ENCODE results near the gene ACTN2.
A peak's percentile ranks its signal among the peaks of the same experiment; 100 is the strongest.
"Not testable (repeated sequence)": the region's sequence is repeated elsewhere in the genome, so short reads cannot be mapped to it uniquely, and the experiment has no call there.

ACTN2 gene

DNA sequence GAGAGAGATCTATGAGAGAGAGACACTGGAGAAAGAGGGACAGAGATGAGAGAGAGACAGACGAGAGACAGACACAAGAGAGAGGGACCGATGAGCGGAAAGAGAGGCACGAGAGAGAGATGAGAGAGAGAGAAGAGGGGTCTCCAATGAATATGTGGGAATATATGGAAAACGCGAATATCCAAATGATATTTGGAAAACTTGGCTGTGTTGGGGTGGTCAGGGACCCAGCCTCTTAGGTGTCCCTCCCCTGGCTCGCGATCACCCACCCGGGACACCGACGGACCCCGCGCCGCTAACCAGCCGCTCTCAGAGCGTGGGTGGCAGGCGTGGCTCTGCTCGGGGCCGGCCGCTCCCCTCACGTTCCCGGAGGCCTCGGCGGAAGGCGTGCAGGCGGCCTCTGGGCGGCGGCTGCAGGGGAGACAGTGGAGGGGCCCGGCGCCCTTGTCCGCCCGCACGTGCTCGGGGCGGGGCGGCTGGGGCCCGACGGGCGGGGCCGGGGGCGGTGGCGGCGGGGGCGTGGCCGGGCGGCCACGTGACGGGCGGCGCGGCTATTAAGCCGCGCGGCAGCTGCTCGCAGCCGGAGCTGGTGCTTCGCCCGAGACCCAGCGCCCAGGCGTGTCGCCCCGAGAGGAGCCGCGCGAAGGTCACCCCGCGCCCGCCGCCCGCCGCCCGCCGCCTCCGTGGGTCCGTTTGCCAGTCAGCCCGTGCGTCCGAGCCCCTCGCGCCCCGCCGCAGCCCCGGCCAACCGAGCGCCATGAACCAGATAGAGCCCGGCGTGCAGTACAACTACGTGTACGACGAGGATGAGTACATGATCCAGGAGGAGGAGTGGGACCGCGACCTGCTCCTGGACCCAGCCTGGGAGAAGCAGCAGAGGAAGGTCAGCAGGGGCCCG lies at the start of gene ACTN2:
Gene ACTN2 (plus strand): TSS at position 583 of the 898 bp plus-strand sequence. CDS start 175 bp downstream, at position 758.
- peak within 1 kb of the TSS; percentile 37 for H3K4me3 ChIP-seq (ENCODE audit: low read depth, low read length)

DNA sequence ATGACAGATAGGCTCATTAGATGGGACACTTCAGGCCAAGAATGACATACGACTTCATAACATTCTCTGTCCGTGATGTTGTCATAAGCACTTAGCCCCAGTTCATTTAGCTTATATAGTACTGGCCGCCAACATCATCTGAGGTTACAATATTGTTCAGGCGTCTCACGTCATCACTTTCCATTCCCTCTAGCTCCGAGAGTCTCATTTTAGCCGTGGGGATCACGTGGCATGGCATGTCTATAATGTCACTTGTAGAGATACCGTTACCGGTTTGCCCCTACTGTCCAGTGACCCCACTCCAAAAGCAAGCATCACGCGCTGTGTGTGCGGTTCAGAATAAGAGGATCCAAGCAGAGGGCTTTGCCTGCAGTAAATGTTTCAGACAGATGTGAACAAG lies 47.4 kb upstream of the ACTN2 start:
- H3K4me3 ChIP-seq (ENCODE audit: low read depth, low read length) = no peak overlapping the region

DNA sequence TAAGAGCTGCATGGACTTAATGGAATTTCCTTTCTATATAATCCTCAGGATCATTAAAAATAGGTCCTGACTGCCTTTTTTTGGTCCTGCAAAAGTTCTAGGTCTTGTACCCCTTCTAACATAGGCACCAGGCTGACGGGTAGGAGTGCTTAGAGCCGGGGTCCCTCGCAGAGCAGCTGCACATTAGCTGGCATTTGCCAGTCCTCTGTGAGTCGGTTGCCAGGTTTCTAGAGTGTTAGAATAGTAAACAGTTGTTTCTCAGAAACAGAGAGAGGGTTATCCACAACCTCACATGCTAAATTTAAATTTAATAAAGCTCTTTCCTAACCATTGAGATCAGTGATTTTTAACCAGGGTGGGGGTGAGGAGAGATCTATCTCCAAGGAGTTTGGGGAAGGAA lies 46.6 kb upstream of the ACTN2 start:
- no peak overlapping the region for H3K4me3 ChIP-seq (ENCODE audit: low read depth, low read length)

GRCh38 chr1:236642763-236643162 lies 43.5 kb upstream of the ACTN2 start:
- H3K4me3 ChIP-seq (ENCODE audit: low read depth, low read length) = no peak overlapping the region

- H3K4me3 ChIP-seq (ENCODE audit: low read depth, low read length) = no peak overlapping the region
Observed at GRCh38 chr1:236645016-236645680, 41.2 kb upstream of the ACTN2 start.

- no peak overlapping the region for H3K4me3 ChIP-seq (ENCODE audit: low read depth, low read length)
Observed at GRCh38 chr1:236654511-236654910, 31.8 kb upstream of the ACTN2 start.

- no peak overlapping the region for H3K4me3 ChIP-seq (ENCODE audit: low read depth, low read length)
Observed at GRCh38 chr1:236654957-236655356, 31.3 kb upstream of the ACTN2 start.

GRCh38 chr1:236657398-236657797 lies 28.9 kb upstream of the ACTN2 start:
- H3K4me3 ChIP-seq (ENCODE audit: low read depth, low read length) = no peak overlapping the region

- H3K4me3 ChIP-seq (ENCODE audit: low read depth, low read length) = no peak overlapping the region
Observed at GRCh38 chr1:236659792-236660587, 26.3 kb upstream of the ACTN2 start.

DNA sequence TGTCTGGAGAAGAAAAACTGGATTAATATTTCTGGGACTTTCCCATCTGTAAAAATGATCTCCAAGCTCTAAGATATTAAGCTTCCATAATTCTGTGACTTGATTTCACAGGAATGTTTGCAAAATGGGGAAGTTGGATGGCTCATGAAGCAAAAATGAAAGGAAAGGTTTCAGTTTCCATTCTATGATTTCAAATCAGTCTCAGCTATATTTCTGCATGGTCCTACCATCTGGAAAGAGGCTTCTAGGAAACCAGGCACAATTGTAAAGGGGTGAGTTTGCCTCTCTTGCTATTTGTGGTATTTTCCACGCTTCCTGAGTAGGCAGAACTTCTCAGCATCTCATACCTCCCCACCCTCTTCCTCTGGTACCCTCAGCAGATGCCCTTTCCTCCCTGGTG lies 22.4 kb upstream of the ACTN2 start:
- H3K4me3 ChIP-seq (ENCODE audit: low read depth, low read length) = no peak overlapping the region

GRCh38 chr1:236668909-236669308 lies 17.4 kb upstream of the ACTN2 start:
- H3K4me3 ChIP-seq (ENCODE audit: low read depth, low read length) = not testable (repeated sequence)

- H3K4me3 ChIP-seq (ENCODE audit: low read depth, low read length) = no peak overlapping the region
Observed at GRCh38 chr1:236670060-236670459, 16.2 kb upstream of the ACTN2 start.

DNA sequence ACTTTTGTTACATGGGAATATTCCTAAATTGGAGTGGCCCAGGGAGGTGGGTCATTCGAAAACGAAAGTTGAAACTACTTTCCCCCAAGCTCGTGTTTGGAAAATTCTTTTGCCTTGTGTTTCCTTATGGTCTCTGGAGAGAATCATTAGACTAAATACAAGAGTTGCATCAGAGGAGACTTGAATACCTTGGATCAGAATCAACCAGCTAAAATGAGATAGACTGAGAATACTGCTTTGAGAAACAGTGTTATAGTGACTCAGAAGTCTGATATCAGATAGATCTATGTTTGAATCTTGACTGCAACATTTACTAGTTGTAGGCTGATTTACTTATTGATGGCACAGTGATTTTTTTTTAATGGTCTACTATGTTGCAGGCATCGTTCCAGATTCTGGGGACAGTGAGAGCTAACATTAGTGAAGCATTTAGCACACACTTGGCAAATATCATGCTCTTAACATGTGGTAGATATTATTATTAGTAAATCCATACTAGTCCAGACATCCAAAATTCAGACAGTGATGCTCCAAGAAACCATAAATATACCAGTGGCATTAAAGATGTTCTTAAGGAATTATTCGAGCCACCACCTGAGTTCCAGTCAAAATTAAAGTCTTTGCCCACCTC lies 12.9 kb upstream of the ACTN2 start:
- H3K4me3 ChIP-seq (ENCODE audit: low read depth, low read length) = no peak overlapping the region

DNA sequence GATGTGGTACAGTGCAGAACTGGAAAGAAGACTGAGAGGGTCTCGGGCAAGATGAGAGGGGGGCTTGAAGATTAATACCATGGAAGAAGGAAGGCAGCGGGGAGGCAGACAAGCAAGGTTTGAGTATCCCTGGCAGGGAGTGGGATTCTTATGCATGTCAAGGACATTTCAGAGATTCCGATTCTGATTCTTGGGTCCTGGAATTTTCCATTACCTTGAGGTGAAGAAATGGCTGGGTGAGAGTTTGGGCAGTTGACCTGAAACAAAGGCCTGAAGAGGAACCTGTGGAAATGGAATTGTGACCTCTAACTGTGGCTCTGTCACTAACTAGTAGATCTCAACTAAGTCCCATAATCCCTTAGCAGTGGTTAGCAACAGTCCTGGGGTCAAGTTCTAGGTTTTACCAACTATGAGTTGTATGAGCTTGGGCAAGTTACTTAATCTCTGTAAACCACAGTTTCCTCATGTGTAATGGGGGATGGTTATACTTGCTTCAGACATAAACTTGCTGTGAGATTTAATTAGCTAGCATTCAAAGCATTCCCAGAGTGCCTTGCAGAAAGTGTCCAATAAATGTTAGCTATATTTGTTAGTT lies 8.6 kb upstream of the ACTN2 start:
- no peak overlapping the region for H3K4me3 ChIP-seq (ENCODE audit: low read depth, low read length)

DNA sequence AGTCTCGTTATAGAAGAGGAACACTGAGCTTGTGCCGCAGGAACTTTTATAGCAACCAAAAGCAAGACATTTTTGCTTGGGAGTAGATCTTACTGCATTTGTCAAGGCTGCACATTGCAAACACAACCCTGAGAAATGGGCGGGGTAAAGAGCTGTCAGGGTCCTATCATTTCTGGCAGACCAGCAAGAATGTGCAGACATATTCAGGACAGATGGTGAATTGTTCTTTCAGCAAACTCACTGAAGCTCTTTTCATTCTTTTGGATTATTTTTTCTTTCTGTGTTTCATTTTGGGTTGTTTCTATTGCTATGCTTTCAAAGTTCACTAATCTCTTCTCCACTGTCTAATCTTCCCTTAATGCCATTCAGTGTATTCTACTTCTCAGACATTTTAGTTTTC lies 5.1 kb upstream of the ACTN2 start:
- no peak overlapping the region for H3K4me3 ChIP-seq (ENCODE audit: low read depth, low read length)

GRCh38 chr1:236685205-236685916 lies 938 bp upstream of the ACTN2 start:
- no peak overlapping the region for H3K4me3 ChIP-seq (ENCODE audit: low read depth, low read length)

DNA sequence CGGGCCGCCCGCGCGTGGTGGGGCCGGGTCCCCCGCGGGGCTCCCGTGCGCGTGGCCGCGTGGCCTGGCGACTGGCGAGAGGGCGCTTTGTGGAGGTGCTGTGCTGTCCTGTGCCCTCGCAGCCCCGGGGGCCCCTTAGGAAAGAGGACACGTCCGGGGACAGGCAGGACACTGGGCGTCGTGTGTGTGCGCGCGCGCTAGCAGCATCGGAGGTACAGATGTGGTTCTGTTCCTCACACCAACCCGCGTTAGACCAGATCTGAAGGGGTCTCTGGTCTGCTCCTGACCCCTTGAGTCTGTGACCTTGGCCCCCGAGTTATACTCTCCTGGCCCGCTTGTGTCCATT lies 489 bp downstream of the ACTN2 start:
- H3K4me3 ChIP-seq (ENCODE audit: low read depth, low read length) = peak overlapping the region; percentile 37

GRCh38 chr1:236687273-236687672 lies 974 bp downstream of the ACTN2 start:
- H3K4me3 ChIP-seq (ENCODE audit: low read depth, low read length) = no peak overlapping the region

DNA sequence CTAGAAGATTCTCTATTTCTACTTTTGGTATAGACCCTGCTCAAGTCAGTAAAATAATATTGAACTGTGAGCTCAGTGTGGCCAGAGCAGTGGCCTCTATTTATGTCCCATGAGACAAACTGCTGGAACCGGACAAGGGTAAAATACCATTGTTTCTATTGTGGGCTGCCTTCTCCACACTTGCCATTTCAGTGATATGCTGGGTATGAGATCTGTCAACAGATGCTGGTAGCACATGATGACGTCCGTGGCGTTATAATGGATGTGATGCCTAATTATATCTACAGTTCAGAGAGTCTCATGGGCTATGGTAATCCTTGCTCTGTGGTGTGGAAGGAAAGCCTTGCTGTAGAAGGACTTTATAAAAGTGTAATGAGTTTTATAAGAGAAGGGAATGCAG lies 2.4 kb downstream of the ACTN2 start:
- H3K4me3 ChIP-seq (ENCODE audit: low read depth, low read length) = no peak overlapping the region
